SK-N-SH (cell line): ENCODE measurements around the gene MYPN. TPM values are rescaled to one million over a fixed set of nuclear protein-coding genes. Genes with fewer than 3 reads are reported as not detected.

ENCODE experiments used
- CTCF ChIA-PET: fragments of 300-600, 350-600 bp; formaldehyde crosslinking; extraction: SDS; loops from one replicate; lab custom pipeline; 2021; lab: Yijun Ruan, JAX
- POLR2A ChIA-PET: fragments of 350-600 bp; sonication (Branson Sonifier 250); formaldehyde crosslinking; extraction: SDS; loops from one replicate; lab custom pipeline; 2020; ENCODE audit warnings: antibody characterized with exemption, inconsistent platforms; lab: Yijun Ruan, JAX
- DNase-seq: peaks from one replicate; pipeline ENCODE4 v3.0.0; 2012
- H2AFZ ChIP-seq: fragments of 200-600 bp; sonication (generic); 2 replicates; pipeline ENCODE4 v1.8.1; 2016; ENCODE audit warnings: antibody characterized with exemption, mild to moderate bottlenecking, low read depth
- H3F3A ChIP-seq: fragments of 200-600 bp; sonication (generic); replicated peaks from 2 replicates; pipeline ENCODE3; 2016; ENCODE audit warnings: antibody characterized with exemption, mild to moderate bottlenecking; ENCODE audit not compliant: insufficient read depth
- H3K27ac ChIP-seq, 2 experiments: fragments of 200-500 bp in 1 of 2; fragments of 200-600 bp in 1 of 2; sonication (Bioruptor generic) in 1 of 2; sonication (generic), shearing (Covaris generic) in 1 of 2; 2 replicates each; pipeline versions ENCODE4 v1.5.1 to v1.6.1; 2014 to 2016; ENCODE audit warnings: low read depth in 2 of 2, inconsistent platforms in 1 of 2, low read length in 1 of 2, mild to moderate bottlenecking in 1 of 2, mixed read lengths in 1 of 2
- H3K27me3 ChIP-seq: fragments of 200-600 bp; sonication (generic), shearing (Covaris generic); 2 replicates; pipeline ENCODE4 v1.6.1; 2016; ENCODE audit warnings: mixed run types; ENCODE audit not compliant: insufficient read depth
- H3K36me3 ChIP-seq, 2 experiments: fragments of 200-500 bp in 1 of 2; fragments of 200-600 bp in 1 of 2; sonication (Bioruptor generic) in 1 of 2; sonication (generic) in 1 of 2; replicated peaks in 1 of 2; 2 replicates each; pipeline versions ENCODE3 to v1.5.1; 2014 to 2016; ENCODE audit warnings: low read length in 1 of 2, mild to moderate bottlenecking in 1 of 2; ENCODE audit not compliant: insufficient read depth in 2 of 2, control insufficient read depth in 1 of 2
- H3K4me1 ChIP-seq, 2 experiments: fragments of 200-500 bp in 1 of 2; fragments of 200-600 bp in 1 of 2; sonication (Bioruptor generic) in 1 of 2; sonication (generic), shearing (Covaris generic) in 1 of 2; 2 replicates each; pipeline versions ENCODE4 v1.5.1 to v1.6.1; 2014 to 2016; ENCODE audit warnings: low read depth in 1 of 2, low read length in 1 of 2, mixed run types in 1 of 2; ENCODE audit not compliant: insufficient read depth in 2 of 2, control insufficient read depth in 1 of 2
- H3K4me2 ChIP-seq: fragments of 200-600 bp; sonication (generic), shearing (Covaris generic); 2 replicates; pipeline ENCODE4 v1.6.1; 2017; ENCODE audit warnings: mixed run types
- H3K4me3 ChIP-seq, 2 experiments: fragments of 200-500 bp in 1 of 2; fragments of 200-600 bp in 1 of 2; sonication (Bioruptor generic) in 1 of 2; sonication (generic), shearing (Covaris generic) in 1 of 2; 2 replicates each; pipeline versions ENCODE4 v1.5.1 to v1.8.1; 2014 to 2016; ENCODE audit warnings: low read depth in 2 of 2, inconsistent platforms in 1 of 2, low read length in 1 of 2, mild to moderate bottlenecking in 1 of 2, mixed read lengths in 1 of 2, moderate library complexity in 1 of 2
- H3K79me2 ChIP-seq: fragments of 200-600 bp; sonication (generic); 2 replicates; pipeline ENCODE4 v1.8.1; 2017; ENCODE audit warnings: mild to moderate bottlenecking; ENCODE audit not compliant: insufficient read depth
- H3K9ac ChIP-seq: fragments of 200-600 bp; sonication (generic); 2 replicates; pipeline ENCODE4 v1.6.1; 2017; ENCODE audit warnings: mixed run types
- H3K9me2 ChIP-seq: fragments of 200-600 bp; sonication (generic); 2 replicates; pipeline ENCODE4 v1.6.1; 2017; ENCODE audit warnings: mixed run types
- H3K9me3 ChIP-seq: fragments of 200-600 bp; sonication (generic); 2 replicates; pipeline ENCODE4 v1.6.1; 2017; ENCODE audit warnings: mixed run types, mild to moderate bottlenecking, moderate library complexity
- H4K20me1 ChIP-seq: fragments of 200-600 bp; sonication (generic); 2 replicates; pipeline ENCODE4 v1.6.1; 2017; ENCODE audit warnings: mild to moderate bottlenecking, mixed run types; ENCODE audit not compliant: insufficient read depth
- CHD2 ChIP-seq: fragments of 150-350 bp; IDR thresholded peaks from 2 replicates; pipeline ENCODE4 v1.6.1; 2018; ENCODE audit warnings: low read length; ENCODE audit not compliant: partially characterized antibody
- ELF1 ChIP-seq: IDR thresholded peaks from 2 replicates; pipeline ENCODE4 v1.4.0; 2012
- EP300 ChIP-seq, 2 experiments: IDR thresholded peaks; 2 replicates each; pipeline versions ENCODE4 v1.4.0 to v1.6.1; 2012; ENCODE audit warnings: borderline replicate concordance in 1 of 2, low read depth in 1 of 2, low read length in 1 of 2
- EZH2phosphoT487 ChIP-seq: fragments of 200-600 bp; sonication (generic); IDR thresholded peaks from 2 replicates; pipeline ENCODE4 v1.6.1; 2017; ENCODE audit warnings: low read depth, mixed run types, mild to moderate bottlenecking, antibody characterized with exemption, moderate library complexity, borderline replicate concordance
- FOSL2 ChIP-seq: IDR thresholded peaks from 2 replicates; pipeline ENCODE4 v1.4.0; 2012; ENCODE audit warnings: low read depth, mild to moderate bottlenecking, moderate library complexity, borderline replicate concordance
- FOXJ3 ChIP-seq: sonication (generic); formaldehyde crosslinking; IDR thresholded peaks from 2 replicates; pipeline ENCODE4 v1.5.1; 2020; ENCODE audit warnings: mild to moderate bottlenecking, missing genetic modification reagents
- FOXM1 ChIP-seq: IDR thresholded peaks from 2 replicates; pipeline ENCODE4 v1.4.0; 2012; ENCODE audit warnings: low read depth, mild to moderate bottlenecking
- GABPA ChIP-seq: IDR thresholded peaks from 2 replicates; pipeline ENCODE4 v1.4.0; 2012; ENCODE audit warnings: low read depth, mild to moderate bottlenecking
- GATA2 ChIP-seq: sonication (generic); formaldehyde crosslinking; IDR thresholded peaks from 2 replicates; pipeline ENCODE4 v1.5.0; 2020; ENCODE audit warnings: mild to moderate bottlenecking, missing genetic modification reagents
- JUND ChIP-seq: IDR thresholded peaks from 2 replicates; pipeline ENCODE4 v1.4.0; 2012
- MEF2A ChIP-seq: IDR thresholded peaks from 2 replicates; pipeline ENCODE4 v1.4.0; 2012; ENCODE audit warnings: low read depth, borderline replicate concordance
- MXI1 ChIP-seq: IDR thresholded peaks from 2 replicates; pipeline ENCODE4 v1.6.1; 2012; ENCODE audit warnings: mild to moderate bottlenecking, low read depth, low read length, improper control_type of control experiment
- NFIC ChIP-seq: IDR thresholded peaks from 2 replicates; pipeline ENCODE4 v1.4.0; 2012; ENCODE audit warnings: borderline replicate concordance
- NRF1 ChIP-seq: IDR thresholded peaks from 2 replicates; pipeline ENCODE4 v1.6.1; 2012; ENCODE audit warnings: low read depth, mild to moderate bottlenecking, low read length
- RAD21 ChIP-seq: IDR thresholded peaks from 2 replicates; pipeline ENCODE4 v1.6.1; 2012; ENCODE audit warnings: mild to moderate bottlenecking, low read length
- RCOR1 ChIP-seq: fragments of 150-350 bp; IDR thresholded peaks from 2 replicates; pipeline ENCODE4 v1.6.1; 2017; ENCODE audit warnings: antibody characterized with exemption, low read length
- RFX5 ChIP-seq: IDR thresholded peaks from 2 replicates; pipeline ENCODE4 v1.6.1; 2012; ENCODE audit warnings: mild to moderate bottlenecking, improper control_type of control experiment, low read length
- TEAD4 ChIP-seq: IDR thresholded peaks from 2 replicates; pipeline ENCODE4 v1.4.0; 2012; ENCODE audit warnings: mild to moderate bottlenecking, borderline replicate concordance; ENCODE audit not compliant: insufficient read depth
- WGBS: methylation state at CpG from one replicate; pipeline ENCODE4 v1.1.6; 2017; ENCODE audit warnings: low lambda C conversion rate; 5-methylcytosine and 5-hydroxymethylcytosine counted together
- polyA plus RNA-seq, 3 experiments: library from polyadenylated mRNA; depleted of rRNA; stranded (reverse); fragments of >200 nt; gene quantifications; 2 replicates each; pipeline ENCODE4 v1.2.3, GENCODE V29; 2012
- TF ChIP-seq, protein P1 (sequence below): IDR thresholded peaks from 2 replicates; pipeline ENCODE4 v1.4.0; 2012; ENCODE audit warnings: low read depth, borderline replicate concordance
- TF ChIP-seq, protein P2 (sequence below): IDR thresholded peaks from 2 replicates; pipeline ENCODE4 v1.4.0; 2012; ENCODE audit warnings: low read depth, borderline replicate concordance
- TF ChIP-seq, protein P3 (sequence below): IDR thresholded peaks from 2 replicates; pipeline ENCODE4; 2012
- TF ChIP-seq, protein P4 (sequence below): IDR thresholded peaks from 2 replicates; pipeline ENCODE4 v1.4.0; 2012; ENCODE audit warnings: low read depth

The MYPN gene
- polyA plus RNA-seq, 1 of the 3 experiments (the other 2 are of a cell fraction), result 0.43 TPM

DNA sequence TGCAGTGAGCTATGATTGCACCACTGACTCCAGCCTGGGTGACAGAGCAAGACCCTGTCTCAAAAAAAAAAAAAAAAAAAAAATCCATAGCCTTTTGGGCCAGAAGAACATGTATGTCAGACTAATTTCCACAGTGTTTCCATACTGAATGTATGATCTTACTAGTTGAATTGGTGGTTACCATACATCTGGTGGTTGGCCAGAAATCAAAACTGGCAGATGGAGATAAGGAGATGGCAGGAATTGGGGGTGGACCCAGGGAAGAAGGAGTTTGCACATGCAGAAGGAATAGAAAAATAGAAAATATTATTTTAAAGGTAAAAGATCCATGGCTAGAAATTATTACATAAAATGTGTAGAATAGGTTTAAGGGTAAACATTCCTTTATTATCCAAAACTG is 126.3 kb downstream of the MYPN start:
- no peaks in the 10 kb centered on the region for H3K79me2 ChIP-seq
- H3K27ac ChIP-seq, result no peak overlapping the region
- no peak overlapping the region for H3K4me2 ChIP-seq
- peak; percentile 32 for DNase-seq
- H3K9me3 ChIP-seq, result no peaks in the 10 kb centered on the region
- no peak overlapping the region for H3K4me3 ChIP-seq
- H2AFZ ChIP-seq, result no peak overlapping the region
- peaks cover 0 to 4% of the 10 kb centered on the region in 2 experiments; a peak in 2 of 4 replicates for H3K4me1 ChIP-seq
- H3F3A ChIP-seq, result peaks cover 3% of the 10 kb centered on the region
- H3K36me3 ChIP-seq, result no peaks in the 10 kb centered on the region
- POLR2A ChIA-PET, result no interaction called here
- CTCF ChIA-PET, result interaction anchor here (1.1 to 3.0 kb wide), 2 partner anchors 23 to 66 kb away, joined by 4 to 12 read pairs; no protein-coding TSS in a partner anchor
- H3K9ac ChIP-seq, result no peak overlapping the region
- no peaks in the 10 kb centered on the region; the same call in 1 of the 2 replicates for H3K27me3 ChIP-seq
- H3K9me2 ChIP-seq, result no peaks in the 10 kb centered on the region
- H4K20me1 ChIP-seq, result no peaks in the 10 kb centered on the region
- no peak for TF ChIP-seq NRF1
- TF ChIP-seq JUND, result no peak
- TF ChIP-seq RAD21, result no peak
- no peak for TF ChIP-seq GATA2
- no peak for TF ChIP-seq TEAD4
- no peak for TF ChIP-seq EZH2phosphoT487
- TF ChIP-seq FOSL2, result no peak
- no peak for TF ChIP-seq MEF2A
- TF ChIP-seq, protein P1, sequence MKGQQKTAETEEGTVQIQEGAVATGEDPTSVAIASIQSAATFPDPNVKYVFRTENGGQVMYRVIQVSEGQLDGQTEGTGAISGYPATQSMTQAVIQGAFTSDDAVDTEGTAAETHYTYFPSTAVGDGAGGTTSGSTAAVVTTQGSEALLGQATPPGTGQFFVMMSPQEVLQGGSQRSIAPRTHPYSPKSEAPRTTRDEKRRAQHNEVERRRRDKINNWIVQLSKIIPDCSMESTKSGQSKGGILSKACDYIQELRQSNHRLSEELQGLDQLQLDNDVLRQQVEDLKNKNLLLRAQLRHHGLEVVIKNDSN, result no peak
- no peak for TF ChIP-seq MXI1
- TF ChIP-seq, protein P2, sequence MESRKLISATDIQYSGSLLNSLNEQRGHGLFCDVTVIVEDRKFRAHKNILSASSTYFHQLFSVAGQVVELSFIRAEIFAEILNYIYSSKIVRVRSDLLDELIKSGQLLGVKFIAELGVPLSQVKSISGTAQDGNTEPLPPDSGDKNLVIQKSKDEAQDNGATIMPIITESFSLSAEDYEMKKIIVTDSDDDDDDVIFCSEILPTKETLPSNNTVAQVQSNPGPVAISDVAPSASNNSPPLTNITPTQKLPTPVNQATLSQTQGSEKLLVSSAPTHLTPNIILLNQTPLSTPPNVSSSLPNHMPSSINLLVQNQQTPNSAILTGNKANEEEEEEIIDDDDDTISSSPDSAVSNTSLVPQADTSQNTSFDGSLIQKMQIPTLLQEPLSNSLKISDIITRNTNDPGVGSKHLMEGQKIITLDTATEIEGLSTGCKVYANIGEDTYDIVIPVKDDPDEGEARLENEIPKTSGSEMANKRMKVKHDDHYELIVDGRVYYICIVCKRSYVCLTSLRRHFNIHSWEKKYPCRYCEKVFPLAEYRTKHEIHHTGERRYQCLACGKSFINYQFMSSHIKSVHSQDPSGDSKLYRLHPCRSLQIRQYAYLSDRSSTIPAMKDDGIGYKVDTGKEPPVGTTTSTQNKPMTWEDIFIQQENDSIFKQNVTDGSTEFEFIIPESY, result no peak
- TF ChIP-seq FOXJ3 (CRISPR knock-in tag), result no peak
- TF ChIP-seq GABPA, result no peak
- no peak for TF ChIP-seq NFIC
- TF ChIP-seq, protein P3, sequence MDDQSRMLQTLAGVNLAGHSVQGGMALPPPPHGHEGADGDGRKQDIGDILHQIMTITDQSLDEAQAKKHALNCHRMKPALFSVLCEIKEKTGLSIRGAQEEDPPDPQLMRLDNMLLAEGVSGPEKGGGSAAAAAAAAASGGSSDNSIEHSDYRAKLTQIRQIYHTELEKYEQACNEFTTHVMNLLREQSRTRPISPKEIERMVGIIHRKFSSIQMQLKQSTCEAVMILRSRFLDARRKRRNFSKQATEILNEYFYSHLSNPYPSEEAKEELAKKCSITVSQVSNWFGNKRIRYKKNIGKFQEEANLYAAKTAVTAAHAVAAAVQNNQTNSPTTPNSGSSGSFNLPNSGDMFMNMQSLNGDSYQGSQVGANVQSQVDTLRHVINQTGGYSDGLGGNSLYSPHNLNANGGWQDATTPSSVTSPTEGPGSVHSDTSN, result no peak
- TF ChIP-seq RFX5, result no peak

DNA sequence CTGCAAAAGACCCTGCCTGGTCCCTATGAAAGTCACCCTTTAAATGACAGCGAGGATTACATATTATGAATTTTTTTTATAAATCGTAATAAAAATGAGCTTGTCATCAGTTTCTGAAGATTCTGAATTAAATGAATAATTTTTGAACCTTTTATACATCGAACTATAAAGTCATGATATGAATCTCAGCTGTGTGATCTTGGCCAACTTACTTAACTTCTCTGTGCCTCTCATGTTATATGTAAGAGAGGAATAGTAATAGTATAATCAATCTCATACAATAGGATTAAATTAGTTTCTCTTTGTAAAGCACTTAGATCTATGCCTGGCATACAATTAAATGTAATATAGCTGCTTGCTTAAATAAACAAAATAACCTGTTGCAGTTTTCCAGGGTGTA is 127.9 kb downstream of the MYPN start:
- no peak for DNase-seq
- TF ChIP-seq, protein P3, result no peak
- TF ChIP-seq, protein P4, sequence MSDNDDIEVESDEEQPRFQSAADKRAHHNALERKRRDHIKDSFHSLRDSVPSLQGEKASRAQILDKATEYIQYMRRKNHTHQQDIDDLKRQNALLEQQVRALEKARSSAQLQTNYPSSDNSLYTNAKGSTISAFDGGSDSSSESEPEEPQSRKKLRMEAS, result no peak
- TF ChIP-seq, protein P1, result no peak
- TF ChIP-seq EP300 (IDR thresholded peaks at IDR 0.05; ENCODE audit: borderline replicate concordance in 1 of 2, low read depth in 1 of 2, low read length in 1 of 2) (no peak), RCOR1 (no peak), MEF2A (no peak), NRF1 (no peak), ELF1 (no peak), FOXM1 (no peak), CHD2 (no peak)
- Histone ChIP-seq H3F3A (peaks cover 3% of the 10 kb centered on the region), H3K9ac (no peak overlapping the region), H3K4me1 (no peaks in the 10 kb centered on the region; a peak in 1 of 4 replicates), H2AFZ (no peak overlapping the region), H3K27me3 (no peaks in the 10 kb centered on the region; the same call in 1 of the 2 replicates), H3K4me3 (no peak overlapping the region), H3K9me2 (no peaks in the 10 kb centered on the region), H3K9me3 (no peaks in the 10 kb centered on the region), H3K79me2 (no peaks in the 10 kb centered on the region), H4K20me1 (no peaks in the 10 kb centered on the region), H3K4me2 (no peak overlapping the region), H3K36me3 (no peaks in the 10 kb centered on the region), H3K27ac (no peak overlapping the region)
- ChIA-PET CTCF (interaction anchor here (3.0 kb wide), 1 partner anchor 25 kb away, joined by 12 read pairs; no protein-coding TSS in a partner anchor), POLR2A (no interaction called here)
- 48% methylated on average over 3 of the region's 3 CpGs for WGBS
